HepG2 (cell line): ENCODE measurements around the gene NUDT21. TPM values are rescaled to one million over a fixed set of nuclear protein-coding genes. Genes with fewer than 3 reads are reported as not detected.

Experiments
- ATAC-seq: fragments of 200-7000 bp; cut with Tn5 transposase; 3 replicates; pipeline ENCODE4 v1.9.1; 2020; ENCODE audit warnings: mild to moderate bottlenecking, moderate library complexity
- BruUV-seq: library from RNA; stranded (reverse); fragments of 400-500 nt; replicated peaks from 2 replicates; lab custom pipeline; 2021; lab: Mats Ljungman, UMichigan
- CTCF ChIA-PET: fragments of 300-600 bp; formaldehyde crosslinking; extraction: SDS; loops from one replicate; lab custom pipeline; 2021; ENCODE audit warnings: low total read pairs, inconsistent platforms, low intra/inter-chr PET ratio; lab: Yijun Ruan, JAX
- POLR2A ChIA-PET: fragments of 350-600 bp; sonication (Branson Sonifier 250); formaldehyde crosslinking; loops from one replicate; lab custom pipeline; 2020; ENCODE audit warnings: antibody characterized with exemption, inconsistent platforms; lab: Yijun Ruan, JAX
- DNase-seq: peaks from one replicate; pipeline ENCODE4 v3.0.0-alpha.2; 2015; ENCODE audit warnings: low spot score
- FAIRE-seq: peaks from 3 replicates; lab custom pipeline; 2011; peaks lifted over from hg19 to GRCh38; lab: Jason Lieb, UNC
- H2AFZ ChIP-seq: one replicate; pipeline ENCODE4 v1.6.1; 2011; ENCODE audit warnings: low read length, inconsistent platforms
- H3K27ac ChIP-seq: fragments of 300-600 bp; 3 replicates; pipeline ENCODE4 v1.8.0; 2011; ENCODE audit warnings: mixed run types, mild to moderate bottlenecking, mixed read lengths, low read length, inconsistent platforms; ENCODE audit not compliant: insufficient read depth; ENCODE audit errors: extremely low read length
- H3K27me3 ChIP-seq, 2 experiments: fragments of 200-600 bp in 1 of 2; 2 replicates in 1 of 2; 3 replicates in 1 of 2; pipeline versions ENCODE4 v1.6.0 to v1.8.0; 2011; ENCODE audit warnings: low read length in 2 of 2, mild to moderate bottlenecking in 2 of 2, moderate library complexity in 2 of 2, inconsistent platforms in 1 of 2; ENCODE audit not compliant: insufficient read depth in 2 of 2, control insufficient read depth in 1 of 2
- H3K36me3 ChIP-seq, 2 experiments: fragments of 200-600 bp in 1 of 2; replicated peaks in 1 of 2; 2 replicates in 1 of 2; 3 replicates in 1 of 2; pipeline versions ENCODE4 v1.5.1 to v1.8.0; 2011; ENCODE audit warnings: low read length in 2 of 2, inconsistent platforms in 1 of 2; ENCODE audit not compliant: insufficient read depth in 2 of 2, control insufficient read depth in 1 of 2
- H3K4me1 ChIP-seq: 2 replicates; pipeline ENCODE4 v1.5.1; 2012; ENCODE audit warnings: low read length, inconsistent platforms; ENCODE audit not compliant: insufficient read depth
- H3K4me2 ChIP-seq: 2 replicates; pipeline ENCODE4 v1.6.0; 2011; ENCODE audit warnings: low read depth, low read length, inconsistent platforms
- H3K4me3 ChIP-seq, 3 experiments: fragments of 200-600 bp in 1 of 3; sonication (generic), shearing (Covaris generic) in 1 of 3; replicated peaks in 1 of 3; 2 replicates each; pipeline ENCODE4 v1.5.1; 2011 to 2016; ENCODE audit warnings: low read length in 3 of 3, inconsistent platforms in 2 of 3, low read depth in 2 of 3, mild to moderate bottlenecking in 2 of 3, control low read depth in 1 of 3, mixed read lengths in 1 of 3; ENCODE audit not compliant: insufficient read depth in 1 of 3
- H3K79me2 ChIP-seq: one replicate; pipeline ENCODE4 v1.6.1; 2011; ENCODE audit warnings: low read length, inconsistent platforms; ENCODE audit not compliant: insufficient read depth
- H3K9ac ChIP-seq: 2 replicates; pipeline ENCODE4 v1.6.0; 2011; ENCODE audit warnings: mild to moderate bottlenecking, low read depth, low read length, inconsistent platforms; ENCODE audit not compliant: insufficient read depth
- H3K9me3 ChIP-seq: 2 replicates; pipeline ENCODE4 v1.5.1; 2012; ENCODE audit warnings: mild to moderate bottlenecking, low read length
- H4K20me1 ChIP-seq: 2 replicates; pipeline ENCODE4 v1.6.0; 2011; ENCODE audit warnings: inconsistent platforms, mild to moderate bottlenecking, low read length, moderate library complexity; ENCODE audit not compliant: insufficient read depth
- BHLHE40 ChIP-seq: IDR thresholded peaks from 2 replicates; pipeline ENCODE4 v1.6.1; 2011; ENCODE audit warnings: low read length, improper control_type of control experiment
- ETV5 ChIP-seq: IDR thresholded peaks from 2 replicates; pipeline ENCODE4 v1.6.1; 2018; ENCODE audit warnings: missing biosample characterization, missing genetic modification reagents, inconsistent platforms, borderline replicate concordance
- KLF11 ChIP-seq: IDR thresholded peaks from 2 replicates; pipeline ENCODE4 v1.6.1; 2016; ENCODE audit warnings: missing compliant biosample characterization
- KLF13 ChIP-seq: sonication (generic); formaldehyde crosslinking; IDR thresholded peaks from 2 replicates; pipeline ENCODE4 v1.4.0; 2020; ENCODE audit warnings: mild to moderate bottlenecking, missing genetic modification reagents
- MATR3 ChIP-seq: sonication (generic); formaldehyde crosslinking; IDR thresholded peaks from 2 replicates; pipeline ENCODE4 v1.4.0; 2020; ENCODE audit warnings: missing genetic modification reagents
- PCBP1 ChIP-seq: fragments of 200-400 bp; formaldehyde crosslinking; IDR thresholded peaks from 2 replicates; pipeline ENCODE4 v1.6.1; 2017; ENCODE audit warnings: mild to moderate bottlenecking, low read depth, low read length, borderline replicate concordance
- RFXAP ChIP-seq: sonication (generic); formaldehyde crosslinking; IDR thresholded peaks from 2 replicates; pipeline ENCODE4 v1.4.0; 2020; ENCODE audit warnings: missing genetic modification reagents, borderline replicate concordance
- WIZ ChIP-seq: sonication (generic); formaldehyde crosslinking; IDR thresholded peaks from 2 replicates; pipeline ENCODE4 v1.5.1; 2020; ENCODE audit warnings: mild to moderate bottlenecking, missing genetic modification reagents
- ZBTB7A ChIP-seq: sonication (generic); formaldehyde crosslinking; IDR thresholded peaks from 2 replicates; pipeline ENCODE4 v1.8.0; 2022; ENCODE audit warnings: mild to moderate bottlenecking, missing genetic modification reagents
- ZNF143 ChIP-seq: sonication (generic); formaldehyde crosslinking; IDR thresholded peaks from 2 replicates; pipeline ENCODE4 v1.4.0; 2020; ENCODE audit warnings: missing genetic modification reagents
- ZNF776 ChIP-seq: sonication (generic); formaldehyde crosslinking; IDR thresholded peaks from 2 replicates; pipeline ENCODE4 v1.4.0; 2020; ENCODE audit warnings: mild to moderate bottlenecking, missing genetic modification reagents
- WGBS: methylation state at CpG from one replicate; pipeline ENCODE4 v1.1.6; 2017; ENCODE audit warnings: low lambda C conversion rate; 5-methylcytosine and 5-hydroxymethylcytosine counted together
- in situ Hi-C: cut with HindIII; loops from 2 replicates; pipeline ENCODE4 v1.10.0; 2017; ENCODE audit warnings: low pct_unique_long_range_greater_than_20kb; ENCODE audit not compliant: extremely low pct_ligation_motif_present
- intact Hi-C: fragments of 100-400 bp; cut with micrococcal nuclease; formaldehyde crosslinking; loops from one replicate; pipeline ENCODE4 v1.10.0; 2022; ENCODE audit not compliant: unreplicated experiment
- polyA plus RNA-seq, 8 experiments: library from polyadenylated mRNA; depleted of rRNA in 3 of 8; stranded (reverse) in 7 of 8; unstranded in 1 of 8; fragments of >200 nt; fragmentation: Illumina TruSeq in 4 of 8; extraction: Trizol in 4 of 8; gene quantifications; 2 replicates each; pipeline versions ENCODE4 v1.2.1 to v1.2.3, GENCODE V29; 2011 to 2016; ENCODE audit warnings: low read depth in 4 of 8, missing spikeins in 1 of 8, mixed read lengths in 1 of 8; ENCODE audit not compliant: insufficient read depth in 1 of 8
- total RNA-seq, 5 experiments: library from RNA; depleted of rRNA; stranded (reverse); fragments of >200 nt; fragmentation: Illumina TruSeq; extraction: Trizol; gene quantifications; 2 replicates each; pipeline ENCODE4 v1.2.3, GENCODE V29; 2016; ENCODE audit warnings: low read depth in 1 of 5
- TF ChIP-seq, protein P1 (sequence below): sonication (generic); formaldehyde crosslinking; IDR thresholded peaks from 2 replicates; pipeline ENCODE4 v1.4.0; 2020; ENCODE audit warnings: mild to moderate bottlenecking, missing genetic modification reagents
- TF ChIP-seq, protein P2 (sequence below): sonication (generic); formaldehyde crosslinking; IDR thresholded peaks from 2 replicates; pipeline ENCODE4 v1.4.0; 2020; ENCODE audit warnings: missing genetic modification reagents
- TF ChIP-seq, protein P3 (sequence below): sonication (generic); formaldehyde crosslinking; IDR thresholded peaks from 2 replicates; pipeline ENCODE4 v1.4.0; 2020; ENCODE audit warnings: mild to moderate bottlenecking, missing genetic modification reagents

The NUDT21 gene
- total and polyA plus RNA-seq, 2 of the 13 experiments (the other 11 are each of a cell fraction or from before 2014, with no cell fraction given): 177 to 210 TPM

DNA sequence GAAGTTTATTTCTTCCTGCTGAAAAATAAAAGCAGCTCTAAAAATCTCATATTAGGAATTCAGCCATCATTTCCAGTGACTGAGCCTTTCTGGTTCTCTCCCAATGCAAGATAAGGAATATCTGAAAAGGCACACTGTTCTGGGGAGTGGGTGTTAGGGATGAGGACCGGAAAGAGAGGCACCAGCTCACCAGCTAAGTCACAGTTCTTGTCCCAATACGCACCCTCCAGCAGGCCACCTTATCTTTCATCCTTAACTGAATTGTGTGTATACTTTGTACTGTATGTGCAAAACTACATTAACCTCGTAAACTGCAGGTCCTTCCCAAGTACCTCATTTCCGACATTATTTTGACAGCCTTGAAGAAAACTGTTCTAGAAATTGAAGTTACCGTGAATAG is 36.8 kb downstream of the NUDT21 start:
- Histone ChIP-seq H3K9ac (no peak overlapping the region), H3K4me2 (no peak overlapping the region), H2AFZ (no peak overlapping the region), H3K27ac (no peak overlapping the region), H3K9me3 (no peaks in the 10 kb centered on the region), H3K4me1 (peaks cover 18% of the 10 kb centered on the region), H3K4me3 (no peak overlapping the region), H3K27me3 (no peaks in the 10 kb centered on the region), H3K79me2 (peaks cover 51% of the 10 kb centered on the region), H4K20me1 (no peaks in the 10 kb centered on the region), H3K36me3 (peaks cover 9 to 47% of the 10 kb centered on the region in 2 experiments)
- TF ChIP-seq RFXAP (CRISPR knock-in tag) (no peak), BHLHE40 (no peak), MATR3 (CRISPR knock-in tag) (no peak), ZNF143 (CRISPR knock-in tag) (no peak), ZBTB7A (CRISPR knock-in tag) (no peak), ETV5 (CRISPR knock-in tag) (no peak), KLF13 (no peak), ZNF776 (CRISPR knock-in tag) (no peak), WIZ (CRISPR knock-in tag) (no peak), KLF11 (CRISPR knock-in tag) (no peak), PCBP1 (no peak)
- TF ChIP-seq, protein P1, sequence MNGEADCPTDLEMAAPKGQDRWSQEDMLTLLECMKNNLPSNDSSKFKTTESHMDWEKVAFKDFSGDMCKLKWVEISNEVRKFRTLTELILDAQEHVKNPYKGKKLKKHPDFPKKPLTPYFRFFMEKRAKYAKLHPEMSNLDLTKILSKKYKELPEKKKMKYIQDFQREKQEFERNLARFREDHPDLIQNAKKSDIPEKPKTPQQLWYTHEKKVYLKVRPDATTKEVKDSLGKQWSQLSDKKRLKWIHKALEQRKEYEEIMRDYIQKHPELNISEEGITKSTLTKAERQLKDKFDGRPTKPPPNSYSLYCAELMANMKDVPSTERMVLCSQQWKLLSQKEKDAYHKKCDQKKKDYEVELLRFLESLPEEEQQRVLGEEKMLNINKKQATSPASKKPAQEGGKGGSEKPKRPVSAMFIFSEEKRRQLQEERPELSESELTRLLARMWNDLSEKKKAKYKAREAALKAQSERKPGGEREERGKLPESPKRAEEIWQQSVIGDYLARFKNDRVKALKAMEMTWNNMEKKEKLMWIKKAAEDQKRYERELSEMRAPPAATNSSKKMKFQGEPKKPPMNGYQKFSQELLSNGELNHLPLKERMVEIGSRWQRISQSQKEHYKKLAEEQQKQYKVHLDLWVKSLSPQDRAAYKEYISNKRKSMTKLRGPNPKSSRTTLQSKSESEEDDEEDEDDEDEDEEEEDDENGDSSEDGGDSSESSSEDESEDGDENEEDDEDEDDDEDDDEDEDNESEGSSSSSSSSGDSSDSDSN (CRISPR knock-in tag): no peak
- TF ChIP-seq, protein P2, sequence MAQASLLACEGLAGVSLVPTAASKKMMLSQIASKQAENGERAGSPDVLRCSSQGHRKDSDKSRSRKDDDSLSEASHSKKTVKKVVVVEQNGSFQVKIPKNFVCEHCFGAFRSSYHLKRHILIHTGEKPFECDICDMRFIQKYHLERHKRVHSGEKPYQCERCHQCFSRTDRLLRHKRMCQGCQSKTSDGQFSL (CRISPR knock-in tag): no peak
- TF ChIP-seq, protein P3, sequence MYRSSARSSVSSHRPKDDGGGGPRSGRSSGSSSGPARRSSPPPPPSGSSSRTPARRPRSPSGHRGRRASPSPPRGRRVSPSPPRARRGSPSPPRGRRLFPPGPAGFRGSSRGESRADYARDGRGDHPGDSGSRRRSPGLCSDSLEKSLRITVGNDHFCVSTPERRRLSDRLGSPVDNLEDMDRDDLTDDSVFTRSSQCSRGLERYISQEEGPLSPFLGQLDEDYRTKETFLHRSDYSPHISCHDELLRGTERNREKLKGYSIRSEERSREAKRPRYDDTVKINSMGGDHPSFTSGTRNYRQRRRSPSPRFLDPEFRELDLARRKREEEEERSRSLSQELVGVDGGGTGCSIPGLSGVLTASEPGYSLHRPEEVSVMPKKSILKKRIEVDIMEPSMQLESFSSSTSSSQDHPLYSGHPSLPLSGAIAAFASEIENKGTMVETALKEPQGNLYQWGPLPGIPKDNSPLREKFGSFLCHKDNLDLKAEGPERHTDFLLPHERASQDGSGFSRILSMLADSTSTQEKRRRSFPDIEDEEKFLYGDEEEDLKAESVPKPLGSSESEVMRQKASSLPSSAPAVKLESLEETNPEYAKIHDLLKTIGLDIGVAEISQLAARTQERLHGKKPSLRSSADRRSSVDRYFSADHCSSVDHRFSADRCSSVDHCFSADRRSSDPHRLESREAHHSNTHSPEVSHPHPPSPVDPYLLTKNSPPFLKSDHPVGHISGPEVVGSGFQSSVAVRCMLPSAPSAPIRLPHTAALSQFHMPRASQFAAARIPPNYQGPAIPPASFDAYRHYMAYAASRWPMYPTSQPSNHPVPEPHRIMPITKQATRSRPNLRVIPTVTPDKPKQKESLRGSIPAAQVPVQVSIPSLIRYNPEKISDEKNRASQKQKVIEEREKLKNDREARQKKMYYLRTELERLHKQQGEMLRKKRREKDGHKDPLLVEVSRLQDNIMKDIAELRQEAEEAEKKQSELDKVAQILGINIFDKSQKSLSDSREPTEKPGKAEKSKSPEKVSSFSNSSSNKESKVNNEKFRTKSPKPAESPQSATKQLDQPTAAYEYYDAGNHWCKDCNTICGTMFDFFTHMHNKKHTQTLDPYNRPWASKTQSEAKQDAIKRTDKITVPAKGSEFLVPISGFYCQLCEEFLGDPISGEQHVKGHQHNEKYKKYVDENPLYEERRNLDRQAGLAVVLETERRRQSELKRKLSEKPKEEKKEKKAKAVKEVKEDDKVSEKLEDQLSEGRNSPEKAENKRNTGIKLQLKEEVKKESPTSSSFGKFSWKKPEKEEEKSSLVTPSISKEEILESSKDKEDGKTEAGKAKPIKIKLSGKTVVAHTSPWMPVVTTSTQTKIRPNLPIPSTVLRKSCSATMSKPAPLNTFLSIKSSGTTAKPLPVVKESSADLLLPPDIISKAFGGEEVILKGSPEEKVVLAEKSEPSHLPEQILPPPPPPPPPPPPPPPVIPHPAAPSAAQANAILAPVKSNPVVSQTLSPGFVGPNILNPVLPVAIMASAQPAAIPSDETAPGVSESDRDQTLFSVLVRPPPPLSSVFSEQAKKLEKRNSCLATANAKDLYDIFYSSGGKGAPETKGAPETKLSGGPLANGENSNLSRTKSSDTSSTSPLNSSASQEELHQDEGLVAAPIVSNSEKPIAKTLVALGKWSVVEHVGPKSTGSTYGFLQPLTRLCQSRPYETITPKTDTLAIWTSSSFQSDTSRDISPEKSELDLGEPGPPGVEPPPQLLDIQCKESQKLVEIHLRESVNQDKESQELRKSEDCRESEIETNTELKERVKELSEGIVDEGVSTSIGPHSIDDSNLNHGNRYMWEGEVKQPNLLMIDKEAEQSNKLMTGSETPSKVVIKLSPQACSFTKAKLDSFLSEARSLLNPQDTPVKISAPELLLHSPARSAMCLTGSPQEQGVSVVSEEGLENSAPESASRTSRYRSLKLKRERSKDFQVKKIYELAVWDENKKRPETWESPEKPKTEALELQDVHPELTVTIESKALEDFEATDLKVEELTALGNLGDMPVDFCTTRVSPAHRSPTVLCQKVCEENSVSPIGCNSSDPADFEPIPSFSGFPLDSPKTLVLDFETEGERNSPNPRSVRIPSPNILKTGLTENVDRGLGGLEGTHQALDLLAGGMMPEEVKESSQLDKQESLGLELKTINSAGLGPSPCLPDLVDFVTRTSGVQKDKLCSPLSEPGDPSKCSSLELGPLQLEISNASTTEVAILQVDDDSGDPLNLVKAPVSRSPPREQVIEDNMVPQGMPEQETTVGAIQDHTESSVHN (CRISPR knock-in tag): no peak
- DNase-seq: no peak
- BruUV-seq: no TSS peak
- POLR2A ChIA-PET: interaction anchor here (1.3 kb wide), 1 partner anchor 10 kb away, joined by 3 read pairs; no protein-coding TSS in a partner anchor
- in situ Hi-C loops (no loop called here), intact Hi-C loops (no loop called here)
- ATAC-seq: no peak
- 98% methylated on average over 5 of the region's 5 CpGs for WGBS
- FAIRE-seq: no peak
- CTCF ChIA-PET: no interaction called here
